Measurements from ENCODE around the gene LINC00237.

The LINC00237 gene

GRCh38 chr20:21110811-21111210 lies 4.7 kb upstream of the LINC00237 start:
- H4K20me1 ChIP-seq, result peaks cover 9% of the 10 kb centered on the region; the same call in 1 of the 2 replicates
- no peak overlapping the region for H3K9ac ChIP-seq
- peaks cover 34% of the 10 kb centered on the region for H3K27me3 ChIP-seq
- no peak for TF ChIP-seq Cebpa-rat (IDR thresholded peaks at IDR 0.05)
- no peak overlapping the region for H3K4me3 ChIP-seq
- no peak overlapping the region for H3K4me2 ChIP-seq
- H3K9me3 ChIP-seq, result peaks cover 25% of the 10 kb centered on the region
- no peaks in the 10 kb centered on the region for H3K36me3 ChIP-seq
- H3K4me1 ChIP-seq, result peaks cover 20% of the 10 kb centered on the region
- H3K27ac ChIP-seq, result no peak overlapping the region

DNA sequence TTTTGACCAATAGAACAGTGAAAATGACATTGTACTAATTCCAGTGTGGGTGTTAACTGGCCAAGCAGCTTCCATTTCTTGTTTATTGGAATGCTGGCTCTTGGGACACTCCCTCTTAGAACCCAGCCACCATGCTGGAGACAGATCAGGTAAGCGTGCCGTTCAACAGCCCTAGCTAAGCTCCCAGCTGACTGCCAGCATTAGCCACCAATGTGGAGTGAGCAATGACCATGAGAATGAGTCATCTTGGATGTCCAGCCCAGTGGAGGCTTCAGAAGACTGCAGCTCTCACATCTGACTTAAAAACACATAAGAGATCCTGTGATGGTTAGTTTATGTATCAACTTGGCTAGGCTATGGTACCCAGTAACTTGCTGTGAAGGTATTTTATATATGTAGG lies 3.0 kb upstream of the LINC00237 start:
- H3K27me3 ChIP-seq, result peaks cover 51% of the 10 kb centered on the region
- peaks cover 17% of the 10 kb centered on the region for H3K4me1 ChIP-seq
- H3K4me3 ChIP-seq, result no peak overlapping the region
- no peak for TF ChIP-seq Cebpa-rat (IDR thresholded peaks at IDR 0.05)
- H3K4me2 ChIP-seq, result no peak overlapping the region
- H3K27ac ChIP-seq, result no peak overlapping the region
- H3K9ac ChIP-seq, result no peak overlapping the region
- H4K20me1 ChIP-seq, result peaks cover 24% of the 10 kb centered on the region; the same call in 1 of the 2 replicates
- H3K9me3 ChIP-seq, result peaks cover 15% of the 10 kb centered on the region
- H3K36me3 ChIP-seq, result no peaks in the 10 kb centered on the region

GRCh38 chr20:21105429-21106170 lies 558 bp downstream of the LINC00237 start:
- Histone ChIP-seq H3K9me3 (peaks cover 15% of the 10 kb centered on the region), H3K36me3 (no peaks in the 10 kb centered on the region), H4K20me1 (peaks cover 58% of the 10 kb centered on the region), H3K9ac (no peak overlapping the region), H3K4me3 (no peak overlapping the region; the same call in 1 of the 2 replicates), H3K27me3 (peaks cover 86% of the 10 kb centered on the region), H3K4me1 (peaks cover 34% of the 10 kb centered on the region), H3K27ac (no peak overlapping the region), H3K4me2 (peak overlapping the region; percentile 29; the same call in 1 of the 2 replicates)
- TF ChIP-seq Cebpa-rat (IDR thresholded peaks at IDR 0.05), result no peak

DNA sequence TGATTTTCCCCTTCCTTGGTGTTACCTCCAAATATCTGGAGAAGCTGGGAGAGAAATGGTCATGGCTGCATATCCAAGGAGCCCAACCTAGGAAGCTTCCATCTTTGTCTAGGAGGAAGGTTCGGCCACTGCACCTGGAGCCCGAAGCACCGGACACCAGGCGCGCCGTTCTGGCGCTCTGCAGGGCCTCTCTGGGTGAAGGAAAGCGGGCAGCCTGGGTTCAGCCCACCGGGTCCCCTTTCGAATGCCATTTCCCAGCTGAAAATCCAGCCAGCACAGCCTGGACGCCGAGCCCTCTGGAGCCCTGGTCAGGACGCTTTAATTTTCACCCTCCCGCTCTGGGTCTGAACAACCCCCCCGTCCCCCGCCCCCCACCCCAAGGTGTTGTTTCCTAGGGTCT lies 1.2 kb downstream of the LINC00237 start:
- no peak for TF ChIP-seq Cebpa-rat (IDR thresholded peaks at IDR 0.05)
- Histone ChIP-seq H3K36me3 (no peaks in the 10 kb centered on the region), H4K20me1 (peaks cover 65% of the 10 kb centered on the region), H3K27ac (no peak overlapping the region), H3K9ac (no peak overlapping the region), H3K4me1 (peaks cover 39% of the 10 kb centered on the region), H3K4me3 (no peak overlapping the region), H3K27me3 (peaks cover 93% of the 10 kb centered on the region), H3K9me3 (peaks cover 15% of the 10 kb centered on the region), H3K4me2 (no peak overlapping the region)

DNA sequence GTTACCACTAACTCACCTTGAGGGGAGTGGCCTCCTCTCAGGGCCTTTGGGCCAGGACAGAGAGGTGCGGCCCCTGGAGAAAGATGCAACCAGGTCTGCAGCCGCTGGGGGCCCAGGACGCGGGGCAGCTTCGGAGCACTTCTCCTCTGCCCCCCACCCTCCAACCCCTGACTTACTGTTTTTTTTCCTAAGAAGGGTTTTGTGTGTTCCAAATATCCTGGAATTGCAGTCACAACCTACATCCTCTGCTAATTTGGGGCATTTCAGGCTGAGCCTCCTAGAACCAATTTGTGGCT lies 1.7 kb downstream of the LINC00237 start:
- Histone ChIP-seq H3K27me3 (peaks cover 98% of the 10 kb centered on the region), H3K4me1 (peaks cover 39% of the 10 kb centered on the region), H3K27ac (no peak overlapping the region), H3K9me3 (peaks cover 15% of the 10 kb centered on the region), H3K9ac (no peak overlapping the region), H3K36me3 (no peaks in the 10 kb centered on the region), H3K4me3 (no peak overlapping the region), H3K4me2 (no peak overlapping the region), H4K20me1 (peaks cover 70% of the 10 kb centered on the region)
- no peak for TF ChIP-seq Cebpa-rat (IDR thresholded peaks at IDR 0.05)

DNA sequence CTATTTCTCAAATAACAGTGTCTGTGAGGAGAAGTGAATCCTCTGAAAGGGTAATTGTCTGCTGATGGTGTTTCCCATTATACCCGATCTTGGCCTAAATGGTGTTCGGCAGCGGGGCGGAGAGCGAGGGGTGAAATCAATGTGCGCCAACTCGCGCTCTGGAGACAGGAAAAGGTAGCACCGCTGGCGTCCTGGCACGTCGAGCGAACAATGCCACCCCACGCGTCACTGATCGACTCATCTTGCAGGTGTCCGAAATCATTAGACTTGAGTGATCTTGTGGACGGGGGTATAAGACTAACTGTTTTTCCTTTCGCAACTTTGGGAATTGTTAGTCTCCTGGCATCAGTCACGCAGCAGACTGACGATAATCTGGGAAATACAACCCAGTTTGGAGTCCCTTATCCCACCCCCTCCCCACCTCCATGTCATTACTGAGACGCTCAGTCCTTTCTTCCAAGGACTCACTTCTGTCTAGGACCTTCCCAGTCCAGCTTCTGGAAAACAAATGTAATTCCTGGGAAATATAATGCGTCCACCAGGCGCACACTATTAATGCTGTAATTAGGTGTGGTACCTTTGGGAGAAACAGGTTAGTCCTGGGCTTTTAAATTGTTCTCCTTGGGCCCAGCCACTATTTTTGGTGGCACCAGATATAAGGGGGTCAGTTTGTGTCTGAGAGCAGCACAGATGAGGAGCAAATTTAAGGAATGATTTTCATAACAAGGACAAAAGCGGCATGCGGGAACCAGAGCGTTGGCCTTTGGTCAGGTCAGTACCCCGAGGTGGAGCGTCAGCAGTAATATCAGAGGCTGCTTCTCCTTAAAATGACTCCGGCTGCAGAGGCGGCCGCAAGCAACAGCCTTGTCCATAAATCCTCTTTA lies 2.3 kb downstream of the LINC00237 start:
- peak overlapping the region; percentile 81; the same call in 1 of the 2 replicates for H3K4me2 ChIP-seq
- H3K27ac ChIP-seq, result no peak overlapping the region
- TF ChIP-seq Cebpa-rat (IDR thresholded peaks at IDR 0.05), result no peak
- peaks cover 76% of the 10 kb centered on the region for H4K20me1 ChIP-seq
- H3K27me3 ChIP-seq, result peaks cover 100% of the 10 kb centered on the region
- H3K9me3 ChIP-seq, result peaks cover 15% of the 10 kb centered on the region
- no peak overlapping the region for H3K4me3 ChIP-seq
- no peaks in the 10 kb centered on the region for H3K36me3 ChIP-seq
- no peak overlapping the region for H3K9ac ChIP-seq
- peaks cover 39% of the 10 kb centered on the region for H3K4me1 ChIP-seq

DNA sequence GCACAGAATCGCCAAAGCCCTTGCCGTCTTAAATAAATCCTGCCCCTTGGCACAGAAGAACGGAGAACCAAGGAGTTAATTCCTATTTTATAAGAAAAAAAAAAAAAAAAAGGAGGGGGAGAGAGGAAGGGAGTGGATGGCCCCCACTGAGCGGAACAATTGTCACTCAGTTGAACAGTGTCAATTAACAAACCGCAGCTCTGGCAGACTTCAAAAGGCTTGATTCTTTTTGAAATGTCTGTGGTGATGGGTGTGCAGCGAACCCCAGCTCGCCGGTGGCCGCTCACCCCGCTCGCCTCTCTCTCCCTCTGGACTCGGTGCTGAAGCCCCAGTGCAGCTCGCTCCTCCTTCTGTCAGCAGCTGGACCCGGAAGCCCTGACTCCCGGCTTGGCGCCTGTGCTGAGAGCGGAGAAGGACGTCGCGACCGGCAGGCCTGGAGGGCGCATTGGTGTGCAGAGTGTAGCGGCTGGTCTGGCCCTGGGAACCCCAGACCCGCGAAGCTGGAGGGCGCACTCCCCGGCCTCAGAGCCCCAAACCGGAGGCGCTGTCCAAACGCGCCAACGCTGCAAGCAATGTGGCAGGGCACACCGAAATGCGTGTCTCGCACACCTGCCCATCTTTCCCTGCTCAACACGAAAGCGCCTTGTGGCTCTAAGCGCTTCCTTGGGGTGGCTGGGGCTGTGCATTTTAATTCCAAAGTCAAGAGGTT lies 3.4 kb downstream of the LINC00237 start:
- peak overlapping the region; percentile 81 for H3K4me2 ChIP-seq
- no peak overlapping the region for H3K9ac ChIP-seq
- peaks cover 15% of the 10 kb centered on the region for H3K9me3 ChIP-seq
- H3K27me3 ChIP-seq, result peaks cover 100% of the 10 kb centered on the region
- no peak overlapping the region for H3K27ac ChIP-seq
- H3K4me3 ChIP-seq, result peak overlapping the region; percentile 57
- H3K36me3 ChIP-seq, result no peaks in the 10 kb centered on the region
- TF ChIP-seq Cebpa-rat (IDR thresholded peaks at IDR 0.05), result no peak
- H4K20me1 ChIP-seq, result peaks cover 76% of the 10 kb centered on the region
- peaks cover 39% of the 10 kb centered on the region for H3K4me1 ChIP-seq

DNA sequence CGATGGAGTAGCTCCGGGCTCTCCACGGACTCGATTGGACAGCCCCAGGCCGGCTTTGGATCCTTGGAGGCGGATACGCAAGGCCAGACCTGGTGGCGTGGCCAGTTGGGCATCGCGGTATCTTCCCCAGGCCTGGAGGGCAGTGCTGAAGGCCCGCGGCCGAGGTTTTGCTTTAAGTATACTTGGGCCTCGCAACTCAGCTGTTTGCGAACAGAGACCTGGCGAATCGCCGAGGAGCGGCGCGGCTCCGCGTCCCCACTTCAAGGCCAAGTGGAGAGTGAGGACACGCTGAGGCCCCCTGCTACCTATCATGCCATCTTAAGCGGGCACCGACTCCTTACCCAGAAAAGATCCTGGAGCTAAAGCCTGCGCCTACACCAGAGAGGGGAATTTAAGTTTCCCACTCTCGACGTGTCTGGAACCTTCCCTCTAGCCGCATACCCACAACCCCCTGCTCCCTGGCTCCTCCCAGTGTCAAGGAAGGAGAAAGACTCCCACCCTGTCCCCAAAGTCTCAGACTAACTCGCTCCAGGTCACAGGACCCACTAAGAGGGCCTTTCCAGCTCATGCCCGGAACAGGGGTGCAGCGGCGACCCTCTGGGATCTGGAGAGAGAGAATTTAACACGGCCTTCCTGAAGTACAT lies 4.1 kb downstream of the LINC00237 start:
- no peak overlapping the region for H3K9ac ChIP-seq
- H4K20me1 ChIP-seq, result peaks cover 76% of the 10 kb centered on the region
- peaks cover 10% of the 10 kb centered on the region for H3K9me3 ChIP-seq
- peak overlapping the region; percentile 57 for H3K4me3 ChIP-seq
- peaks cover 99% of the 10 kb centered on the region for H3K27me3 ChIP-seq
- no peaks in the 10 kb centered on the region for H3K36me3 ChIP-seq
- no peak overlapping the region for H3K27ac ChIP-seq
- no peak for TF ChIP-seq Cebpa-rat (IDR thresholded peaks at IDR 0.05)
- peaks cover 39% of the 10 kb centered on the region for H3K4me1 ChIP-seq
- H3K4me2 ChIP-seq, result peak overlapping the region; percentile 81

GRCh38 chr20:21101453-21101931 lies 4.7 kb downstream of the LINC00237 start:
- H3K4me2 ChIP-seq, result peak overlapping the region; percentile 73
- peak overlapping the region; percentile 53 for H3K4me3 ChIP-seq
- no peak overlapping the region for H3K27ac ChIP-seq
- H4K20me1 ChIP-seq, result peaks cover 74% of the 10 kb centered on the region
- peaks cover 39% of the 10 kb centered on the region for H3K4me1 ChIP-seq
- no peaks in the 10 kb centered on the region for H3K36me3 ChIP-seq
- H3K9me3 ChIP-seq, result peaks cover 9% of the 10 kb centered on the region
- TF ChIP-seq Cebpa-rat (IDR thresholded peaks at IDR 0.05), result no peak
- H3K27me3 ChIP-seq, result peaks cover 99% of the 10 kb centered on the region
- no peak overlapping the region for H3K9ac ChIP-seq
